ENCODE measurements around the gene SPATA2L.
A peak's percentile ranks its signal among the peaks of the same experiment; 100 is the strongest.
"Not testable (repeated sequence)": the region's sequence is repeated elsewhere in the genome, so short reads cannot be mapped to it uniquely, and the experiment has no call there.

SPATA2L gene

GRCh38 chr16:89709716-89710432 is 8.4 kb upstream of the SPATA2L start:
- DNase-seq, result no peak

- no peak for DNase-seq
These were observed 7.7 kb upstream of the SPATA2L start for GRCh38 chr16:89709166-89709565.

- DNase-seq, result no peak
These were observed 7.0 kb upstream of the SPATA2L start for GRCh38 chr16:89708481-89708931.

DNA sequence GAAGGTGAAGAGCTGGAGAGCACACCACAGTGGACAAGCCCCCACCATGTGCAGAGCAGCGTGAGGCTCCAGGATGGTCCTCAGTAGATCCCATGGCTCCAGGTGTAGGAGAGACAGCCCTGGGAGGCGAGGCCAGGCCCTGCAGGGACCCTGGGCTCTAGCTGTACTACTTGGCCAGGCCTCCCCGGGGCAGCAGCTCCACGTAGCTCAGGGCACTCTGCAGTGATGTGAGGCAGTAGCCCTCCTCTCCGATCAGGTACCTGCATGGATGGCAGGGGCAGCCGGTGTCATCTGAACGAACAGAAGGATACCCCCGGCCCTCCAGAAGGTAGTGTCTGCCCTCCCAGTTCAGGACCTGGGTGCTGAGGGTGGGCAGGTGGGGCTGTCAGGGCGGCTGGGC is 6.2 kb upstream of the SPATA2L start:
- DNase-seq, result no peak

- no peak for DNase-seq
These were observed 5.2 kb upstream of the SPATA2L start for GRCh38 chr16:89706518-89707260.

DNA sequence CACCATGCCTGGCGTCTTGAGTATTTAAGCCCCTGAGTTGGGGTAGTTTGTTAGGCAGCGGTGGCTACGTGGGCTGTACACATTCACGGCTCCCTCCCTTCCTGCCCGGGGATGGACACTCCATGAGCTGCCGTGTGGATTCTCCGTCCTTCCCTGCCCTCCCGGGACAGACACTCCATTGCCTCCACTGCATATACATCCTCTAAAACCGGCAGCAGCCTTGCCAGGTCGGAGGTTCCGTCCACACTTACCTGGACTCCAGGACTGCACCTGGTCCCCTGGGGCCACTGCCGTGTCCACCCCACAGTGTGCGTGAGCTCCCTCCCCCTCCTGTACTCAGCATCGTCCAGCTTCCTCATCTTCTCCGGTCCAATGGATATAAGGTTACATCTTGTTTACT is 3.5 kb upstream of the SPATA2L start:
- no peak for DNase-seq

DNA sequence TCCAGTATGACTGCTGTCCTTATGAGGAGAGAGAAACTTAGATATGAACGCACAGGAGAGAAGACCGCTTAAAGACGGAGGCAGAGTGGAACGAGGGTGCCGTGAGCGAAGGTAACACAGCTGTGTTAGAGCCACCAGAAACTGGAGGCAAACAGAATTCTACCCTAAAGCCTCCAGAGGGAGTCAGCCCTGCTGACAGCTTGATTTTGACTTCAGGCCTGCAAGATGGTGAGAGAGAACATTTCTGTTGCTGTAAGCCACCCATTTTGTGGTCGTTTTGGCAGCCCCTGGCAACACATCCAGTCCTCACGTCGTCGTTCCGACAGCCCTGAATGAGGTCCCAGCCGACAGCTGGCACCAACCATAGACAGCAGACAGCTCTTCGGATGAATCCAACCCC is 2.8 kb upstream of the SPATA2L start:
- no peak for DNase-seq

DNA sequence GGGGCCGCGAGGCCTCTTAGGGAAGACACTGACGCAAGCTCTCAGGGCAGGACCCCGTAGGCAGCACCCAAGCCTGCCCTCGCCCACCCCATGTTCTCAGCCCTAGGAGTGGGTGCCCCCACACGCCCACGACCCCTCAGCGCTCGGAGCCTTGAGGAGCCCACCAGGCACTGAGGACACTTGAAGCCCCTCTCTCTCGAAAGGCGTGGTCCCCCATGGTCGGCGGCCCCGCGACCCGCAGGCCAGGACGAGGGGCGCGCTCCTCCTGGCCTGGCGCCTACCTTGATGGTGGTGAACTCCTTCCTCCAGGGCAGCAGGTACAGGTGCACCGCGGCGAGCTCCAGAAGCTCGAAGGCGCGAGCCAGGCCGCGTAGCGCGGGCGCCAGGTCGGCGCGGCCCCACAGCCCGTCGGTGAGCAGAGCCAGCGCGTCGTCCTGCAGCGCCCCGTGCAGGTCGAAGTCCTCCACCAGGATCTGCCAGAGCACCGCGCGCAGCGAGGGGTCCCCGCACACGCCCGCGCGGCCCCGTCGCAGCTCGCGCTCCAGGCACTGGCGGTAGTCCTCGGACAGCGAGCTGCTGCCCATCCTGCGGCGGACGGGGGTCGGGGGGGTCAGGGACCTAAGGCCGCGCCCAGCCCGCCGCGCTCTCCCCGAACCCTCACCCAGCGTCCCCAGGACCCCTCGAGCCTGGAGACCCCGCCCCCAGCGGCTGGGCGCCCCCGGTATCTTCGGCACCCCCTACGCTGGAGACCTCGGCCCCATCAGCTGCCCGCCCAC is 668 bp downstream of the SPATA2L start:
- DNase-seq, result peak in 2 of 56 donors; percentile 21 to 73

DNA sequence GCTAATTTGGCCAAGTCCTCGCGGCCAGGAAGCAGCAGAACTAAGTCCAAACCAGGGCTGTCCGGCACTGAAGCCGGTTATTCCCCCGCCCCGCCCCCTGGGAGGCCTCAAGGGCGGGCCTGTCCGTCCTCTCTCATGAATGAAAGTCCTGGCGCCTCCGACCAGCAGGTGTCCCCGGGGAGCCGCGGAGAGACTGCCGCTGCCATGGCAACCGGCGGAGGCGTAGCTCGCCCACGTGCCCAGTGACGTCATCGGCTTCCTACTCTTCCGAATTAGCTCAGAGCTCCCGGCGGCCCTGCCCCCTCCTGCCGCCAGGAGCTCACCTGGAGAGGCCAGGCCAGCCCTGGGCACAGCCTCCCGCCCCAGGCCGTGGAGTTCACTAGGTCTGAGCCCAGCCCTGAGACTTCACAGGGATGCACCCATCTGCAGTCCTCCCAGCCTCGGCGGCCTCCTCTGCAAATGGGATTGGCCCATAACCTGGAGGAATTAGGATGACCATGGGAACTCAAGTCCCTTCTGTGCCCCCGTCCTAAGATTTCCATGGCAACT is 1.3 kb downstream of the SPATA2L start:
- DNase-seq, result peak; percentile 61 to 99 (median 96)

DNA sequence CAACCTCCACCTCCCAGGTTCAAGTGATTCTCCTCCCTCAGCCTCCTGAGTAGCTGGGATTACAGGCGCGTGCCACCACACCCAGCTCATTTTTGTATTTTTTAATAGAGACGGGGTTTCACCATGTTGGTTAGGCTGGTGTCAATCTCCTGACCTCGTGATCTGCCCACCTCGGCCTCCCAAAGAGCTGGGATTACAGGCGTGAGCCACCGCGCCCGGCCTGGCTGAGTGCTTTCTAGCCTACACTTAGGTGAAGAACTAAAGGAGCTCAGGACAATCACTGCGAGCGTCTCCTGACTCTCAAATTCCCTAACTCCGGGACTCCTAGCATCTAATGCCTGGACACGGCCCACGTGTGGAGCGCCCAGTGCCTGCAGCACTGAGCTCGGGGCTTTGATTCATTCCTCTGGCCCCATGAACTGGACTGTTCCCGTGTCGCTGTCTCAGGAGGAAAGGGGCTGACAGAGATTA is 1.8 kb downstream of the SPATA2L start:
- DNase-seq, result not testable (repeated sequence)

DNA sequence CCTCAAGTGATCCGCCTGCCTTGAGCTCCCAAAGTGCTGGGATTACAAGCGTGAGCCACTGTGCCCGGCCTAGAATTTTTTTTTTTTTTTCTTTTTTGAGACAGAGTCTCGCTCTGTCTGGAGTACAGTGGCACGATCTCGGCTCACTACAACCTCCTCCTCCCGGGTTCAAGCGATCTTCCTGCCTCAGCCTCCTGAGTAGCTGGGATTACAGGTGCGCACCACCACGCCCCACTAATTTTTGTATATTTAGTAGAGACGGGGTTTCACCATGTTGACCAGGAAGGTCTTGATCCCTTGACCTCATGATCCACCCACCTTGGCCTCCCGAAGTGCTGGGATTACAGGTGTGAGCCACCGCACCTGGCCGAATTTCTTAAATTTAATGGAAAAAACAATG is 2.8 kb downstream of the SPATA2L start:
- not testable (repeated sequence) for DNase-seq

GRCh38 chr16:89697616-89698331 is 3.7 kb downstream of the SPATA2L start:
- DNase-seq, result no peak

DNA sequence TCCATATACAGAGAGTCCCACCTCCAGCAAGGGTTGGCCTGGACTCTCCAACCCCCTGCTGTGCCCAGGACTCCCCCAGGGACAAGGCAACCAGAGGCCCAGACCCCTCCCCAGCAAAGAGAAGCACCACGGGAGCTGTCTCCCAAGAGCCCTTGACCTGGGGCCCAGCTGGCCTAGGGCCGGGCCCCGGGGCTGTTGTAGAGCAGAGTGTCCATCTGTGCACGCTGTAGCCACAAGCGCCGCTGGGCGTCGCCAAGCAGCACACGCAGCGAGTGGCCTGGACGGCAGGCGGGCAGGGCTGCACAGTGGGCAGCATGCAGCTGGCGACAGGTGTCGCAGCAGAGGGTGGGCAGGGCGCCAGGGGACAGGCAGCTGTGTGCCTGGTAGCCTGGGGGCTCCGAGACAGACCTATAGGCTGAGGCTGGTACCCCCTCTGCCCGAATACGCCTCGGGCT is 4.3 kb downstream of the SPATA2L start:
- peak in 1 of 56 donors; percentile 34 for DNase-seq

GRCh38 chr16:89696670-89697128 is 4.8 kb downstream of the SPATA2L start:
- DNase-seq, result no peak

DNA sequence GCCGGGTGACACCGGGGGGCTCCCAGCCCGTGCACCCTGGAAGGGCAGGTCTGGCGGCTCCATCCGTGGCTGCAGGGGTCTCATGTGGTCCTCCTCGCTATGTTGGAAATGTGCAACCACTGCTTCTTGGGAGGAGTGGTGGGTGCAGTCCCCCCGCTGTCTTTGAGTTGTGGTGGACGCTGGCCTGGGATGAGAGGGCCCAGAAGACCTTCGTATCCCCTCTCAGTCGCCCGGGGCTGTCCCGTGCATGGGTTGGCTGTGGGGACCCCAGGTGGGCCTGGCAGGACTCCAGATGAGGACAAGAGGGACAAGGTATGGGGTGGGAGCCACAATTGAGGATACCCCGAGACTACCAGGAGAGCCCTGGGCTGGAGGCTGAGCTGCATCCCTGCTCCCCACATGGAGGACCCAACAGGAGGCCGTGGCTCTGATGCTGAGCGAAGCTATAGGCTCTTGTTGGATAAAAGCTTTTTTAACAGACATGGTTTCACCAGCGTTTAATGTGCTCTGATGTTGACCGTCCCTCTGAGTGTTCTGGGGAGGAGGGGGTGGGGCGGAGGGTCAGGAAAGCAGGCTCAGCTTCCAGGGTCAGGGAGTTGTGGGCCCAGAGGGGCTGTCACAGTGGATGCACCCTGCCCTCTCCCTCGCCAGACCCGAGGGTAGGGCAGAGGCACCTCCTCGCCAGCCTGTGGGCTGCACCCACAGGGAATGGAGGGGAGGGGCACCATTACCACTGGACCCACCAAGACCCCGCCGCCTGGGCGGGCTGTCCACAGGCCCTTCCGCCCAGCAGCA is 5.4 kb downstream of the SPATA2L start:
- DNase-seq, result no peak

DNA sequence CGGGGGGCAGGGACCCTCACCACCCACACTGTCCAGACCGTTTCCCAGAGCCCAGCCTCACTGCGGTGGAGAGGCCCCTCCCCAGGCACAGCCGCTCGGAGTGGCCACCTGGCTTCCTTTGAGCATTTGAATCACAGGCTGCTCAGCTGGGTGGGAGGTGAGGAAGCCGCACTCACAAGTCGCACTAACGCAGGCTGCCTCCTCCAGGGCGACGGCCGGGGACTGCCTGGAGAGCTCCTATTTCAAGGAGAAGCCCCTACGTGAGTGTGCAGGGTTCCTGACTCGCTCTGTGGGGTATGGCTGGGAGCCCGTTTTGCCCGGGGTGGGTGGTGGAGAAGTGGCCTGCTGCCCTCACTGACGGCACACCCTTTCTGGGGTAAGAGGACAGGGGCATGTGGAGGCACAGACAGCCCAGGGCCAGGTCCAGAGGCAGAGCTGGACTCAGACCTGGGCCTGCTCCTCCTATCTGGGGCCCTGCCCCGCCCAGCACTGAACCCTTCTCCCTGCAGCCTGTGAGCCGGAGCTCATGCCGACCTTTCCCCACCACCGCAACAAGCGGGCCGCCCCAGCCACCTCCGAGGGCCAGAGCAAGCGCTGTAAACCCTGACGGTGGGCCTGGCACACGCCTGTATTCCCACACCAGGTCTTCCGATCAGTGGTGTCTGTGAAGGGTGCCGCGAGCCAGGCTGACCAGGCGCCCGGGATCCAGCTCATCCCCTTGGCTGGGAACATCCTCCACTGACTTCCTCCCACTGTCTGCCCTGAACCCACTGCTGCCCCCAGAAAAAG is 6.2 kb downstream of the SPATA2L start:
- peak in 1 of 56 donors; percentile 42 for DNase-seq

- not testable (repeated sequence) for DNase-seq
These were observed 6.8 kb downstream of the SPATA2L start for GRCh38 chr16:89694784-89695085.

DNA sequence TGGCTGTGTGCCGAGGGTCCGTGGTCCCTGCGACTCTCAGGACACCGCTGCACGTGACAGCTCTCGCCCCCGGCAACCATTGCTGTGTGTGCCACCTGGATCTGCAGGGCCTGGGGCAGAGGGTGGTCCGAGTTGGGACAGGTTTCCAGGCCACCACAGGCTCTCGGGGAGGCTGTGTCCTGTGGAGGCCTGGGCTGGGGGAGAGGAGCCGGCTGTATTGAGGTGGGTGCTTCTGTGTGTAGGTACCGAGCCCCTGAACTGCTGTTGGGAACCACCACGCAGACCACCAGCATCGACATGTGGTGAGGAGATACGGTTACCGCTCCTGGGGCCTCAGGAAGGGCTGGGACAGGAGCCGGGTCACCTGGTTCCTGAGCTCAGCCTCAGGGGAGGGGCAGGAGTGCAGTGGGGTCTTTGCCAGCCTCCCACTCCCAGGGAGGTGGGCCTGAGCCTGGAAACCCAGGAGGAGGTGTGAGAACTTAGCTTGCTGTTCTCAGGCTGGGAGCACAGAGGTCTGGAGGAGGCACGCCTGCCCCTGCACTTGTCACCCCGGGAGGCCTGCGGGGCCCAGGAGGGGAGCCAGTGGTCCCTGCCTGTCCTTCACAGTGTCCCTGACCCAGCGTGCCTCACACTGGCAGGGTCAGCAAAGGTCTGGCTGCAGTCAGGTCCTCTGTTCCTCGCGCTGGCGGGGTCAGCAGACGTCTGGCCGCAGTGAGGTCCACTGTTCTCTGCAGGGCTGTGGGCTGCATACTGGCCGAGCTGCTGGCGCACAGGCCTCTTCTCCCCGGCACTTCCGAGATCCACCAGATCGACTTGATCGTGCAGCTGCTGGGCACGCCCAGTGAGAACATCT is 7.3 kb downstream of the SPATA2L start:
- no peak for DNase-seq
